ENCODE data around the gene ACADS.

Gene ACADS

DNA sequence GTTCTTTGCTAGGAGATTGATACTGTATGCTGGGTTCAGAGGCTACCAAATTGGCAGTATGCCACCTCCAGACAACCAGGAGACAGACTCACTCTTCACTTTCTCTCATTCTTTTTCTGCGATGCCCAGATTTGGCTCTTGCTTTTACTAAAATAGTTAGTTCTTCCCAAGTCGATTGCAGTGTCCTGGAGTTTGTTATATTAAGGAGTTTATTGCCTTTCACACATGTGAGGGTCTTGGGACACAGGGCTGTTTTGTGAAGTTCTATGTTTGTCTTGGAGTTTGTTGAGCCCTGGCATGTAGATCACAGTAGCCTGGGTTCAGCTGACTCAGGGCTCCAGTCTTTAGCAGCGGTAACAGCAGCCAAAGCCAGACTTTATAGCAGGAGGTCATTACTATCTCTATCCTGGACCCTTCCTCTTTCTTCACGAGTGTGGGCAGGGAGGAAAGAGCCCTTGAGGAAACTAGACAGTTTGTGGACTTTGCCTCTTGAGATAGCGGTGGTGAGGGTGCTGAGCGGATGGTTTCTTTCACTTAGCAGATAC is 37.0 kb upstream of the ACADS start:
- no peak overlapping the region for H3K27ac ChIP-seq (ENCODE audit: low read length)
- no peaks in the 10 kb centered on the region for H3K36me3 ChIP-seq (ENCODE audit: control insufficient read depth in 2 of 2, insufficient read depth in 2 of 2, low read length in 2 of 2)
- H3K27me3 ChIP-seq (ENCODE audit: control insufficient read depth in 1 of 2, insufficient read depth in 2 of 2, low read length in 2 of 2): no peaks in the 10 kb centered on the region
- H3K9me3 ChIP-seq (ENCODE audit: control insufficient read depth in 2 of 2, low read length in 2 of 2): no peaks in the 10 kb centered on the region
- peak overlapping the region; percentile 84 to 97 for H3K4me3 ChIP-seq (ENCODE audit: low read length in 2 of 2)
- H3K4me1 ChIP-seq (ENCODE audit: control insufficient read depth, insufficient read depth, low read length): peaks cover 32% of the 10 kb centered on the region
- peak overlapping the region; percentile 81 to 83 for H3K9ac ChIP-seq (ENCODE audit: low read length in 2 of 2)

- no peaks in the 10 kb centered on the region for H3K9me3 ChIP-seq (ENCODE audit: control insufficient read depth in 2 of 2, low read length in 2 of 2)
- peak overlapping the region in 1 of 2 donors; percentile 97 for H3K4me3 ChIP-seq (ENCODE audit: low read length in 2 of 2)
- H3K27me3 ChIP-seq (ENCODE audit: control insufficient read depth in 1 of 2, insufficient read depth in 2 of 2, low read length in 2 of 2): no peaks in the 10 kb centered on the region
- H3K9ac ChIP-seq (ENCODE audit: low read length in 2 of 2): peak overlapping the region in 1 of 2 donors; percentile 55
- H3K4me1 ChIP-seq (ENCODE audit: control insufficient read depth, insufficient read depth, low read length): peaks cover 32% of the 10 kb centered on the region
- peaks cover 6 to 8% of the 10 kb centered on the region in 2 donors for H3K36me3 ChIP-seq (ENCODE audit: control insufficient read depth in 2 of 2, insufficient read depth in 2 of 2, low read length in 2 of 2)
- no peak overlapping the region for H3K27ac ChIP-seq (ENCODE audit: low read length)
These were observed 36.1 kb upstream of the ACADS start for GRCh38 chr12:120689397-120690082.

DNA sequence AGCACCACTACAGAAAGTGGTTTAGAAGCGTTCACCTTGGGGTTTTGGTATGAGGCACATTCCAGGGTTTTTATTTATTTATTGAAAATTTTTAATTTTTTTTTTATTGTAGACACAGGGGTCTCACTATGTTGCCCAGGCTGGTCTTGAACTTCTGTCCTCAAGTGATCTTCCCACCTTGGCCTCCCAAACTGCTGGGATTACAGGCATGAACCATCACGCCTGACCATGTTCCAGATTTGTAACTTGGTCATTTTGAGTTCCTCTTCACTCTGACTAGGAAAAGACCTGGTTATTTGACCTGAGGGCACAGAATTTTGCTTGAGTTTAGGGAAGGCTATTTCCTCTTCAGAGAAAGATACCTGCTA is 35.6 kb upstream of the ACADS start:
- H3K9ac ChIP-seq (ENCODE audit: low read length in 2 of 2): no peak overlapping the region
- H3K36me3 ChIP-seq (ENCODE audit: control insufficient read depth in 2 of 2, insufficient read depth in 2 of 2, low read length in 2 of 2): peaks cover 12 to 14% of the 10 kb centered on the region in 2 donors
- no peak overlapping the region for H3K4me3 ChIP-seq (ENCODE audit: low read length in 2 of 2)
- H3K9me3 ChIP-seq (ENCODE audit: control insufficient read depth in 2 of 2, low read length in 2 of 2): no peaks in the 10 kb centered on the region
- H3K27me3 ChIP-seq (ENCODE audit: control insufficient read depth in 1 of 2, insufficient read depth in 2 of 2, low read length in 2 of 2): no peaks in the 10 kb centered on the region
- H3K4me1 ChIP-seq (ENCODE audit: control insufficient read depth, insufficient read depth, low read length): peaks cover 32% of the 10 kb centered on the region
- no peak overlapping the region for H3K27ac ChIP-seq (ENCODE audit: low read length)

DNA sequence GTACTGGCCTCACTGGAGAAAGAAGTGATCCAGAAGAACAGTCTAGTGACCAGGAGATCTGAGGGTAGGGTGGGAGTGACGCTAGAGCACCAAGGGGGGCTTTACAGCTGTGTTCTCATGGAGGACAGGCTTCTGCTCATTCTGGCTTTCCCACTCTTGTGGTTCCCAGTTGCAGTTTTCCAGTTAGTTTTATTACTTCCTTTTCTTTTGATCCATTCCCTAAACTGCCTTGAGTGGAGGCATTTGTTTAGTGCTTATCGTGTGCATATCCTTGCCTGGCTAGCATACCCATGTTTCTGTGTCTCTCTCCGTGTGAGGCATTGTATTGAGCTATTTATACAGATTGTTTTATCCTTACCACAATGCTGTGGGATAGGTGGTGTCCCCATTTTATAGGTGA is 34.6 kb upstream of the ACADS start:
- H3K9me3 ChIP-seq (ENCODE audit: control insufficient read depth in 2 of 2, low read length in 2 of 2): no peaks in the 10 kb centered on the region
- peaks cover 19 to 21% of the 10 kb centered on the region in 2 donors for H3K36me3 ChIP-seq (ENCODE audit: control insufficient read depth in 2 of 2, insufficient read depth in 2 of 2, low read length in 2 of 2)
- no peak overlapping the region for H3K4me3 ChIP-seq (ENCODE audit: low read length in 2 of 2)
- H3K27ac ChIP-seq (ENCODE audit: low read length): no peak overlapping the region
- no peaks in the 10 kb centered on the region for H3K27me3 ChIP-seq (ENCODE audit: control insufficient read depth in 1 of 2, insufficient read depth in 2 of 2, low read length in 2 of 2)
- H3K9ac ChIP-seq (ENCODE audit: low read length in 2 of 2): no peak overlapping the region
- H3K4me1 ChIP-seq (ENCODE audit: control insufficient read depth, insufficient read depth, low read length): peaks cover 30% of the 10 kb centered on the region

DNA sequence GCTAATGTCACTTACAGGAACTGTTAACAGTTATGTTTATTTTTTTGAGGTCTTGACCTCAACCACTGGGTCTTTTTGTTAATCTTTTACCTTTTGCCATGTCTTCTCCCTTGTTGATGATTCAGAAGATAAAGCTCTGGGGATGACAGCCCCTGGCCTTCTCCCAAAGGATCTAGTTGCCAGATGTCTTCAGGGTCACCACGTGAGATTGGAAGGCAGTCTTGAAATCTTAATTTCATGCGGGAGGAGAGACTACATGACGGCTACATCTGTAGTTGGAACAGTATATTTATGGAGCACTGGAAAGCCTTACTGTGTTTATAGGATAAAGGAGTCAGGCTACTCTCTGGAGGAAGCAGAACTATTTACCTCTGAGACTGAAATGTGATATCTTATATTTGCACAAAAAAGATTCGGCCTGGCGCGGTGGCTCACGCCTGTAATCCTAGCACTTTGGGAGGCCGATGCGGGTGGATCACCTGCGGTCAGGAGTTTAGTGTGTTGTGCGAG is 33.0 kb upstream of the ACADS start:
- no peak overlapping the region for H3K27ac ChIP-seq (ENCODE audit: low read length)

GRCh38 chr12:120693848-120694247 is 31.8 kb upstream of the ACADS start:
- Histone ChIP-seq H3K27me3 (ENCODE audit: control insufficient read depth in 1 of 2, insufficient read depth in 2 of 2, low read length in 2 of 2) (no peaks in the 10 kb centered on the region), H3K27ac (ENCODE audit: low read length) (no peak overlapping the region), H3K36me3 (ENCODE audit: control insufficient read depth in 2 of 2, insufficient read depth in 2 of 2, low read length in 2 of 2) (peaks cover 29 to 43% of the 10 kb centered on the region in 2 donors), H3K4me3 (ENCODE audit: low read length in 2 of 2) (no peak overlapping the region), H3K4me1 (ENCODE audit: control insufficient read depth, insufficient read depth, low read length) (peaks cover 15% of the 10 kb centered on the region), H3K9me3 (ENCODE audit: control insufficient read depth in 2 of 2, low read length in 2 of 2) (no peaks in the 10 kb centered on the region), H3K9ac (ENCODE audit: low read length in 2 of 2) (no peak overlapping the region)

More for the DNA sequence above, 33.0 kb upstream of the ACADS start:
- Histone ChIP-seq H3K27me3 (ENCODE audit: control insufficient read depth in 1 of 2, insufficient read depth in 2 of 2, low read length in 2 of 2) (no peaks in the 10 kb centered on the region), H3K4me1 (ENCODE audit: control insufficient read depth, insufficient read depth, low read length) (peaks cover 26% of the 10 kb centered on the region), H3K9me3 (ENCODE audit: control insufficient read depth in 2 of 2, low read length in 2 of 2) (no peaks in the 10 kb centered on the region), H3K9ac (ENCODE audit: low read length in 2 of 2) (no peak overlapping the region), H3K36me3 (ENCODE audit: control insufficient read depth in 2 of 2, insufficient read depth in 2 of 2, low read length in 2 of 2) (peaks cover 29 to 35% of the 10 kb centered on the region in 2 donors), H3K4me3 (ENCODE audit: low read length in 2 of 2) (no peak overlapping the region)

DNA sequence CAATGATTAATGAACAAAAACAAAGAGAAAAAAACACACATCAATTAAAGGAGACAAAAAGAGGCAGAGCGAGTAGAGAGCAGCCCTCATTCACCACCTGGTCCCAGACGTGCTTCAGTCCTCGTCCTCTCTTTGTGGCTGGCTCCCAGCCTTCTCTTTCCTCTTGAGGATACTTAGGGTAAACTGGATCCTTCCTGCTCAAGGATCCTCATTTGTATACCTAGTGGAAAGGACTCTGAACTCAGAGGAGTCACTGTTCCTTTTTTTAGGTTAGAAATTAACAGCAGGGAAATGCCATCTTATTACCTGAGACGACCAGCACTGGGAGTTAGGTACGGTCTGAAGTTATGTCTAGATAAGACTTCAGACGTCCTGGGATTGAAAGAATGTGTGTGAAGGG is 29.0 kb upstream of the ACADS start:
- no peaks in the 10 kb centered on the region for H3K27me3 ChIP-seq (ENCODE audit: control insufficient read depth in 1 of 2, insufficient read depth in 2 of 2, low read length in 2 of 2)
- peaks cover 41 to 64% of the 10 kb centered on the region in 2 donors for H3K36me3 ChIP-seq (ENCODE audit: control insufficient read depth in 2 of 2, insufficient read depth in 2 of 2, low read length in 2 of 2)
- no peak overlapping the region for H3K9ac ChIP-seq (ENCODE audit: low read length in 2 of 2)
- H3K4me3 ChIP-seq (ENCODE audit: low read length in 2 of 2): no peak overlapping the region
- H3K4me1 ChIP-seq (ENCODE audit: control insufficient read depth, insufficient read depth, low read length): peaks cover 6% of the 10 kb centered on the region
- no peak overlapping the region for H3K27ac ChIP-seq (ENCODE audit: low read length)
- H3K9me3 ChIP-seq (ENCODE audit: control insufficient read depth in 2 of 2, low read length in 2 of 2): no peaks in the 10 kb centered on the region

DNA sequence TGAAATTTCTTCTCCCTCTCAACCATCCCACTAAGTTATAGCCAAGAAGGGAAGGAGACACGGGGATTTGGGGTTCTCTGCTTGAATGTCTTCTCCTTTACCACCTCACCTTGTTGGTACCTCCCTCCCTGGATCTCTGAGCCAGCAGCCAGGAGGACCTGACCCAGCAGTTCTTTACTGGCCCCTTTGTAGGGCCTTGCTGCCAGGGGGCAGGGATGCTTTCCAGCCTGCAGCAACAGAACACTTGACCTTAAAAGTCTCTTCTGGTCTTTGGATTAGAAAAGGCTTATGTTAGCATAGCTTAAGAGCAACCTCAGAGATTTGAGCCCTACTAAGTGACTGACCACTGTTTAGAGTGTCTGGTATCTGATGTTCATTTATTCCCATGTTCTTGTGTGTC is 28.3 kb upstream of the ACADS start:
- Histone ChIP-seq H3K4me3 (ENCODE audit: low read length in 2 of 2) (no peak overlapping the region), H3K36me3 (ENCODE audit: control insufficient read depth in 2 of 2, insufficient read depth in 2 of 2, low read length in 2 of 2) (peaks cover 43 to 65% of the 10 kb centered on the region in 2 donors), H3K27ac (ENCODE audit: low read length) (no peak overlapping the region), H3K9me3 (ENCODE audit: control insufficient read depth in 2 of 2, low read length in 2 of 2) (no peaks in the 10 kb centered on the region), H3K4me1 (ENCODE audit: control insufficient read depth, insufficient read depth, low read length) (peaks cover 5% of the 10 kb centered on the region), H3K9ac (ENCODE audit: low read length in 2 of 2) (no peak overlapping the region), H3K27me3 (ENCODE audit: control insufficient read depth in 1 of 2, insufficient read depth in 2 of 2, low read length in 2 of 2) (no peaks in the 10 kb centered on the region)

- Histone ChIP-seq H3K9ac (ENCODE audit: low read length in 2 of 2) (no peak overlapping the region), H3K9me3 (ENCODE audit: control insufficient read depth in 2 of 2, low read length in 2 of 2) (no peaks in the 10 kb centered on the region), H3K27ac (ENCODE audit: low read length) (no peak overlapping the region), H3K4me1 (ENCODE audit: control insufficient read depth, insufficient read depth, low read length) (peaks cover 2% of the 10 kb centered on the region), H3K36me3 (ENCODE audit: control insufficient read depth in 2 of 2, insufficient read depth in 2 of 2, low read length in 2 of 2) (peaks cover 48 to 69% of the 10 kb centered on the region in 2 donors), H3K4me3 (ENCODE audit: low read length in 2 of 2) (no peak overlapping the region), H3K27me3 (ENCODE audit: control insufficient read depth in 1 of 2, insufficient read depth in 2 of 2, low read length in 2 of 2) (no peaks in the 10 kb centered on the region)
These were observed 27.0 kb upstream of the ACADS start for GRCh38 chr12:120698665-120699064.

DNA sequence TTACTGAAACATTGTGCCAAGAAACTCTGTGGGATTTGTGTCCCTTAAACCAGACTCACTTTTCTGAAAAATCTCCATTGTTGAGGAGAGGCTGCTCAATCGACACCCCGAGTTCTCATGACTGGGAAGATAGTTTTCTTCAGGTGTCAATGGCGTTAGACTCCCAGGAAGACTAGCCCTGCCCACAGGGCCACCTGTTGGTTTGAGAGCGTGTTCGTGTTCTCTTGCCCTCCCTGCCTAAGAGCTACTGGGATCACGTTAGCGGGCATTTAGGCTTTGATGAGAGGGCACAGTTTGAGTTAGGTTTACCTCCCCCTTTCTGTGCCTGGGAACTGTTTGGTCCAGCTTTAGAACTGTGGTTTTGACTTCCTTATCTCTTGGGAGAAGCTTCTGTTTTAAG is 26.1 kb upstream of the ACADS start:
- no peak overlapping the region for H3K9ac ChIP-seq (ENCODE audit: low read length in 2 of 2)
- H3K36me3 ChIP-seq (ENCODE audit: control insufficient read depth in 2 of 2, insufficient read depth in 2 of 2, low read length in 2 of 2): peaks cover 43 to 62% of the 10 kb centered on the region in 2 donors
- H3K27ac ChIP-seq (ENCODE audit: low read length): no peak overlapping the region
- H3K4me1 ChIP-seq (ENCODE audit: control insufficient read depth, insufficient read depth, low read length): peaks cover 2% of the 10 kb centered on the region
- H3K27me3 ChIP-seq (ENCODE audit: control insufficient read depth in 1 of 2, insufficient read depth in 2 of 2, low read length in 2 of 2): no peaks in the 10 kb centered on the region
- H3K4me3 ChIP-seq (ENCODE audit: low read length in 2 of 2): no peak overlapping the region
- H3K9me3 ChIP-seq (ENCODE audit: control insufficient read depth in 2 of 2, low read length in 2 of 2): no peaks in the 10 kb centered on the region

GRCh38 chr12:120700886-120701285 is 24.7 kb upstream of the ACADS start:
- H3K27ac ChIP-seq (ENCODE audit: low read length): no peak overlapping the region
- H3K36me3 ChIP-seq (ENCODE audit: control insufficient read depth in 2 of 2, insufficient read depth in 2 of 2, low read length in 2 of 2): peaks cover 31 to 50% of the 10 kb centered on the region in 2 donors

More at GRCh38 chr12:120700886-120701285, 24.7 kb upstream of the ACADS start:
- no peaks in the 10 kb centered on the region for H3K9me3 ChIP-seq (ENCODE audit: control insufficient read depth in 2 of 2, low read length in 2 of 2)
- H3K4me1 ChIP-seq (ENCODE audit: control insufficient read depth, insufficient read depth, low read length): peaks cover 2% of the 10 kb centered on the region
- no peaks in the 10 kb centered on the region for H3K27me3 ChIP-seq (ENCODE audit: control insufficient read depth in 1 of 2, insufficient read depth in 2 of 2, low read length in 2 of 2)
- no peak overlapping the region for H3K9ac ChIP-seq (ENCODE audit: low read length in 2 of 2)
- H3K4me3 ChIP-seq (ENCODE audit: low read length in 2 of 2): no peak overlapping the region

All from stomach smooth muscle (tissue), 2 donors.